Neuron (in vitro differentiated cells): ENCODE data around the gene NEDD4L.
A peak's percentile ranks its signal among the peaks of the same experiment; 100 is the strongest.

Source experiments
- H2AFZ ChIP-seq: one replicate; pipeline ENCODE4 v1.6.1; 2013; ENCODE audit warnings: low read depth, mild to moderate bottlenecking, inconsistent platforms, low read length, moderate library complexity
- H3K27me3 ChIP-seq: one replicate; pipeline ENCODE4 v1.6.1; 2013; ENCODE audit warnings: low read length; ENCODE audit not compliant: insufficient read depth
- H3K36me3 ChIP-seq: one replicate; pipeline ENCODE4 v1.6.1; 2013; ENCODE audit warnings: low read length; ENCODE audit not compliant: insufficient read depth
- H3K4me1 ChIP-seq: one replicate; pipeline ENCODE4 v1.6.1; 2013; ENCODE audit warnings: low read length; ENCODE audit not compliant: insufficient read depth
- H3K4me3 ChIP-seq: 2 replicates; pipeline ENCODE4 v1.5.1; 2013; ENCODE audit warnings: mild to moderate bottlenecking, low read length, moderate library complexity
- H3K9me3 ChIP-seq: one replicate; pipeline ENCODE4 v1.6.1; 2013; ENCODE audit warnings: low read length

Gene NEDD4L

GRCh38 chr18:58232668-58233067, 188.6 kb downstream of the NEDD4L start:
- no peak overlapping the region for H2AFZ ChIP-seq
- no peaks in the 10 kb centered on the region for H3K27me3 ChIP-seq
- H3K4me3 ChIP-seq, result no peak overlapping the region
- no peaks in the 10 kb centered on the region for H3K9me3 ChIP-seq
- no peaks in the 10 kb centered on the region for H3K36me3 ChIP-seq
- H3K4me1 ChIP-seq, result no peaks in the 10 kb centered on the region

GRCh38 chr18:58234359-58234741, 190.3 kb downstream of the NEDD4L start:
- H2AFZ ChIP-seq, result no peak overlapping the region
- H3K36me3 ChIP-seq, result no peaks in the 10 kb centered on the region
- no peaks in the 10 kb centered on the region for H3K4me1 ChIP-seq
- H3K4me3 ChIP-seq, result no peak overlapping the region
- no peaks in the 10 kb centered on the region for H3K9me3 ChIP-seq
- no peaks in the 10 kb centered on the region for H3K27me3 ChIP-seq

GRCh38 chr18:58235001-58235436, 191.0 kb downstream of the NEDD4L start:
- Histone ChIP-seq H3K9me3 (no peaks in the 10 kb centered on the region), H3K27me3 (no peaks in the 10 kb centered on the region), H3K4me1 (no peaks in the 10 kb centered on the region)

GRCh38 chr18:58239879-58240278, 195.9 kb downstream of the NEDD4L start:
- no peaks in the 10 kb centered on the region for H3K9me3 ChIP-seq
- H3K36me3 ChIP-seq, result no peaks in the 10 kb centered on the region
- H3K4me1 ChIP-seq, result peaks cover 3% of the 10 kb centered on the region
- H3K4me3 ChIP-seq, result no peak overlapping the region
- H3K27me3 ChIP-seq, result no peaks in the 10 kb centered on the region
- H2AFZ ChIP-seq, result no peak overlapping the region

More at GRCh38 chr18:58235001-58235436, 191.0 kb downstream of the NEDD4L start:
- Histone ChIP-seq H3K4me3 (no peak overlapping the region), H3K36me3 (no peaks in the 10 kb centered on the region), H2AFZ (no peak overlapping the region)

GRCh38 chr18:58241026-58241679, 197.1 kb downstream of the NEDD4L start:
- Histone ChIP-seq H3K4me3 (no peak overlapping the region), H2AFZ (no peak overlapping the region), H3K4me1 (peaks cover 3% of the 10 kb centered on the region), H3K36me3 (no peaks in the 10 kb centered on the region), H3K9me3 (no peaks in the 10 kb centered on the region), H3K27me3 (no peaks in the 10 kb centered on the region)

- H3K27me3 ChIP-seq, result no peaks in the 10 kb centered on the region
- no peak overlapping the region for H2AFZ ChIP-seq
- no peaks in the 10 kb centered on the region for H3K9me3 ChIP-seq
- H3K36me3 ChIP-seq, result no peaks in the 10 kb centered on the region
- H3K4me3 ChIP-seq, result no peak overlapping the region
- peaks cover 3% of the 10 kb centered on the region for H3K4me1 ChIP-seq
Observed at GRCh38 chr18:58241877-58242276, 197.9 kb downstream of the NEDD4L start.

- no peaks in the 10 kb centered on the region for H3K36me3 ChIP-seq
- no peak overlapping the region for H2AFZ ChIP-seq
- H3K27me3 ChIP-seq, result no peaks in the 10 kb centered on the region
- H3K9me3 ChIP-seq, result no peaks in the 10 kb centered on the region
- no peak overlapping the region for H3K4me3 ChIP-seq
- H3K4me1 ChIP-seq, result peaks cover 9% of the 10 kb centered on the region
Observed at GRCh38 chr18:58242435-58242834, 198.4 kb downstream of the NEDD4L start.

GRCh38 chr18:58242968-58243367, 198.9 kb downstream of the NEDD4L start:
- no peak overlapping the region for H2AFZ ChIP-seq
- peaks cover 14% of the 10 kb centered on the region for H3K4me1 ChIP-seq
- no peak overlapping the region for H3K4me3 ChIP-seq
- H3K36me3 ChIP-seq, result no peaks in the 10 kb centered on the region
- H3K27me3 ChIP-seq, result no peaks in the 10 kb centered on the region
- no peaks in the 10 kb centered on the region for H3K9me3 ChIP-seq

GRCh38 chr18:58243401-58243800, 199.4 kb downstream of the NEDD4L start:
- H3K4me1 ChIP-seq, result peaks cover 16% of the 10 kb centered on the region
- H3K4me3 ChIP-seq, result no peak overlapping the region
- no peaks in the 10 kb centered on the region for H3K9me3 ChIP-seq
- H3K36me3 ChIP-seq, result no peaks in the 10 kb centered on the region
- H2AFZ ChIP-seq, result no peak overlapping the region
- no peaks in the 10 kb centered on the region for H3K27me3 ChIP-seq

GRCh38 chr18:58247363-58247834, 203.4 kb downstream of the NEDD4L start:
- Histone ChIP-seq H3K4me1 (peaks cover 13% of the 10 kb centered on the region), H3K4me3 (peak overlapping the region; percentile 35), H3K27me3 (no peaks in the 10 kb centered on the region)

GRCh38 chr18:58249712-58250111, 205.7 kb downstream of the NEDD4L start:
- Histone ChIP-seq H2AFZ (no peak overlapping the region), H3K9me3 (no peaks in the 10 kb centered on the region), H3K36me3 (no peaks in the 10 kb centered on the region), H3K27me3 (no peaks in the 10 kb centered on the region), H3K4me3 (no peak overlapping the region), H3K4me1 (peaks cover 13% of the 10 kb centered on the region)

More at GRCh38 chr18:58247363-58247834, 203.4 kb downstream of the NEDD4L start:
- H3K9me3 ChIP-seq, result no peaks in the 10 kb centered on the region
- no peaks in the 10 kb centered on the region for H3K36me3 ChIP-seq
- H2AFZ ChIP-seq, result peak overlapping the region; percentile 4

- H3K36me3 ChIP-seq, result no peaks in the 10 kb centered on the region
- no peaks in the 10 kb centered on the region for H3K27me3 ChIP-seq
- H3K9me3 ChIP-seq, result peaks cover 5% of the 10 kb centered on the region
- H3K4me1 ChIP-seq, result peaks cover 13% of the 10 kb centered on the region
- H2AFZ ChIP-seq, result no peak overlapping the region
- H3K4me3 ChIP-seq, result no peak overlapping the region
Observed at GRCh38 chr18:58251416-58251815, 207.4 kb downstream of the NEDD4L start.

GRCh38 chr18:58252166-58252565, 208.1 kb downstream of the NEDD4L start:
- Histone ChIP-seq H3K4me1 (peaks cover 10% of the 10 kb centered on the region), H3K27me3 (no peaks in the 10 kb centered on the region), H2AFZ (no peak overlapping the region), H3K36me3 (no peaks in the 10 kb centered on the region), H3K4me3 (no peak overlapping the region), H3K9me3 (peaks cover 7% of the 10 kb centered on the region)

- Histone ChIP-seq H3K4me1 (peaks cover 4% of the 10 kb centered on the region), H3K27me3 (no peaks in the 10 kb centered on the region), H3K4me3 (no peak overlapping the region), H3K9me3 (peaks cover 7% of the 10 kb centered on the region), H3K36me3 (no peaks in the 10 kb centered on the region), H2AFZ (no peak overlapping the region)
Observed at GRCh38 chr18:58253318-58253717, 209.3 kb downstream of the NEDD4L start.
